Brain microvascular endothelial cell (primary cell): ENCODE measurements around the gene ZDHHC5.
"Not testable (repeated sequence)": the region's sequence is repeated elsewhere in the genome, so short reads cannot be mapped to it uniquely, and the experiment has no call there.

Experiments used
- DNase-seq: peaks from one replicate; pipeline ENCODE4 v3.0.0-alpha.2; 2020
- H3K27ac ChIP-seq: fragments of 250-450 bp; sonication (Bioruptor Pico); 2 replicates; pipeline ENCODE4 v1.5.1; 2020; ENCODE audit warnings: mild to moderate bottlenecking, moderate library complexity
- H3K27me3 ChIP-seq: fragments of 250-450 bp; sonication (Bioruptor Pico); replicated peaks from 2 replicates; pipeline ENCODE4 v1.5.1; 2020; ENCODE audit warnings: mild to moderate bottlenecking
- H3K36me3 ChIP-seq: fragments of 250-450 bp; sonication (Bioruptor Pico); replicated peaks from 2 replicates; pipeline ENCODE4 v1.5.1; 2020; ENCODE audit warnings: mild to moderate bottlenecking
- H3K4me3 ChIP-seq: 2 replicates; pipeline ENCODE4 v1.5.1; 2011; ENCODE audit warnings: low read depth, mild to moderate bottlenecking, control low read depth, low read length, moderate library complexity
- in situ Hi-C: cut with HindIII; loops from 2 replicates; pipeline ENCODE4 v1.10.0; 2017; ENCODE audit warnings: low sequenced_read_pairs, low pct_ligation_motif_present
- TF ChIP-seq, protein P1 (sequence below): IDR thresholded peaks from 2 replicates; pipeline ENCODE4 v1.5.1; 2011; ENCODE audit warnings: low read depth, mild to moderate bottlenecking, moderate library complexity, low read length, control low read depth, inconsistent platforms; ENCODE audit errors: missing control alignments

The ZDHHC5 gene

DNA sequence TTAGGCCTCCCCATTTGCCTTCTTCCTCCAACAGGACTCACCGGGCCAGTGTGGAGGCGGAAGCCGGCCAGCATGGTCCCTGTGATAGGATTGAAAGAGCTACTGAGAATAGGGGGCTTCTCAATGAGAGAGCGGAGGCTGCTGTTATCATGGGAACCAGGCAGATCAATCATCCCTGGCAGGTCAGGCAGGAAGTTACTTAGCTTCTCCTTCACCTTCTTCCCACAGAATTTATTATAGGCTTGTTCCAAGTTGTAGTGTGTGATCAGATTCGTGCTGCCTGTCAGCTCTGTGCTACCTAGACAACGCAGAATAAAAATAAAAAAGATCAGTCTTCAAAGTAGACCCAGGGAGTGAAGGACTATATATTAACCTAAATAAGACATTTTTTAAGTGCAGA is 37.0 kb downstream of the ZDHHC5 start:
- no peak overlapping the region for H3K27ac ChIP-seq
- H3K36me3 ChIP-seq: peaks cover 44% of the 10 kb centered on the region

DNA sequence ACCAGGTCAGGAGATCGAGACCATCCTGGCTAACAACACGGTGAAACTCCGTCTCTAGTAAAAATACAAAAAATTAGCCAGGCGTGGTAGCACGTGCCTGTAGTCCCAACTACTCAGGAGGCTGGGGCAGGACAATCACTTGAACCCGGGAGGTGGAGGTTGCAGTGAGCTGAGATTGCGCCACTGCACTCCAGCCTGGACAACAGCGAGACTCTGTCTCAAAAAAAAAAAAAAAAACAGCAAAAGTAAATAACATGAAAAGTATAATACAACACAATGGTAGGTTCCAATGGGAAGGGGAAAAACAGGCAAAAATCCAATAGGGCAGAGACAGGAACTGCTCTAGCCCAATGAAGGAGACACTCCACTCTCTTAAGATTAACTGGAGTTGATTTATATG is 37.5 kb downstream of the ZDHHC5 start:
- in situ Hi-C loops, H3K27ac ChIP-seq, H3K4me3 ChIP-seq, DNase-seq, H3K27me3 ChIP-seq: not testable (repeated sequence)
- peaks cover 41% of the 10 kb centered on the region for H3K36me3 ChIP-seq

More for the DNA sequence above, 37.0 kb downstream of the ZDHHC5 start:
- in situ Hi-C loops: no loop called here
- TF ChIP-seq, protein P1, sequence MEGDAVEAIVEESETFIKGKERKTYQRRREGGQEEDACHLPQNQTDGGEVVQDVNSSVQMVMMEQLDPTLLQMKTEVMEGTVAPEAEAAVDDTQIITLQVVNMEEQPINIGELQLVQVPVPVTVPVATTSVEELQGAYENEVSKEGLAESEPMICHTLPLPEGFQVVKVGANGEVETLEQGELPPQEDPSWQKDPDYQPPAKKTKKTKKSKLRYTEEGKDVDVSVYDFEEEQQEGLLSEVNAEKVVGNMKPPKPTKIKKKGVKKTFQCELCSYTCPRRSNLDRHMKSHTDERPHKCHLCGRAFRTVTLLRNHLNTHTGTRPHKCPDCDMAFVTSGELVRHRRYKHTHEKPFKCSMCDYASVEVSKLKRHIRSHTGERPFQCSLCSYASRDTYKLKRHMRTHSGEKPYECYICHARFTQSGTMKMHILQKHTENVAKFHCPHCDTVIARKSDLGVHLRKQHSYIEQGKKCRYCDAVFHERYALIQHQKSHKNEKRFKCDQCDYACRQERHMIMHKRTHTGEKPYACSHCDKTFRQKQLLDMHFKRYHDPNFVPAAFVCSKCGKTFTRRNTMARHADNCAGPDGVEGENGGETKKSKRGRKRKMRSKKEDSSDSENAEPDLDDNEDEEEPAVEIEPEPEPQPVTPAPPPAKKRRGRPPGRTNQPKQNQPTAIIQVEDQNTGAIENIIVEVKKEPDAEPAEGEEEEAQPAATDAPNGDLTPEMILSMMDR: no peak
- Histone ChIP-seq H3K27me3 (no peaks in the 10 kb centered on the region), H3K4me3 (no peak overlapping the region)
- no peak for DNase-seq

DNA sequence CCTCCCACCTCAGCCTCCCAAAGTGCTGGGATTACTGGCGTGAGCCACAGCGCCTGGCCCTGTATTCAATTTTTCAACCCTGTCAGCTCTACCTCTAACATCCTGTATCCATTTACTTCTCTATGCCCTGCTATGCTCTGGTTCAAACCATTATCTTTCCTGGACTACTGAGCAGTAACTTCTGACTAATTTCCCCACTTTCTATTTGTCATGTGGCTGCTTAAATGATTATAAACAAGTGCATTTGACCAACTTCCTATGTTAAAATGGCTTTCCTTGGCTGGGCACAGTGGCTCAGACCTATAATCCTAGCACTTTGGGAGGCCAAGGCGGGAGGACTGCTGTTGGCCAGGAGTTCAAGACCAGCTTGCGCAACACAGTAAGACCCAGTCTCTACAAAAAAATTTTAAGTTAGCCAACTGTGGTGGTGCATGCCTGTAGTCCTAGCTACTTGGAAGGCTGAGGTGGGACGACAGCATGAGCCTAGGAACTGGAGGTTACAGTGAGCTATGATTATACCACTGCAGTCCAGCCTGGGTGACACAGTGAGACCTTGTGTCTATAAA is 42.0 kb downstream of the ZDHHC5 start:
- DNase-seq: no peak
- H3K4me3 ChIP-seq: no peak overlapping the region
- no peaks in the 10 kb centered on the region for H3K27me3 ChIP-seq
- no peak overlapping the region for H3K27ac ChIP-seq
- TF ChIP-seq, protein P1: no peak
- peaks cover 6% of the 10 kb centered on the region for H3K36me3 ChIP-seq
- in situ Hi-C loops: no loop called here

DNA sequence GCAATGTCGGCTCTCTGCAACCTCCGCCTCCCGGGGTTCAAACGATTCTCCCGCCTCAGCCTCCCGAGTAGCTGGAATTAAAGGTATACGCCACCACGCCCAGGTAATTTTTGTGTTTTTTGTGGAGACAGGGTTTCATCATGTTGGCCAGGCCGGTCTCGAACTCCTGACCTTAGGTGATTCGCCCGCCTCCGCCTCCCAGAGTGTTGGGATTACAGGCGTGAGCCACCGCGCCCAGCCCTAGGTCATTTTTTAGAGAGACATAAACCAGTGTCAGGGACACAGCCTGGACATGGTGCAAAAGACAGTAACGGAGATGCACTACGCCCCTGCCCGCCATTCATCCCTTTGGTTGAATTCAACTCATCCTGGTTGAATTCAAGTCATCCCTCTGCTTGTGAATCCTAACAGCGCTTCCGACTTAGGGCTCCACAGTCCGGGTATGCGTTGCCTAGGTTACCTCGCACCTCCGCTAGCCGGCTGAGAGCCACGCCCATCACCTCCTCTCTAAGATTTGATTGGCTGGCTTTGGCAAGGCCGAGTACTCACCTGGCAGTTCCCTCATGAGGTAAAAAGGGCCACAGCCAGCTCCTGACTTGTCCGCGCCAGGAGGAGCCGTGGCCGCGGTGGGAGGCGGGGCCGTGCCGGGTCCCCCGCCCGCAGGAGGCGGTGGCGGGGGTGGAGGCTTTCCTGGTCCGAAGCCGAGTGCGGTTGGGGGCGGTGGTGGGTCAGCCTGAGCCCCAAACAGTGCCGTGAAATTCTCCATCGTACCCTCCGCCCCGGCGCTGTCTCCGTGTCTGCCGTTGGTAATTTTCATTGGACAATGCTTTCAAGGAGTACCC is 43.7 kb downstream of the ZDHHC5 start, which contains the start of gene MED19:
Gene MED19, minus strand, starts transcription at position 802 of the 842 bp plus-strand sequence. Its CDS starts 36 bp downstream, at position 766.
- H3K27me3 ChIP-seq: no peaks in the 10 kb centered on the region
- TF ChIP-seq, protein P1: no peak
- peak within 1 kb of the TSS; percentile 73 for H3K27ac ChIP-seq
- no peaks in the 10 kb centered on the region for H3K36me3 ChIP-seq
- peak; percentile 74 for DNase-seq
- H3K4me3 ChIP-seq: peak within 1 kb of the TSS; percentile 100
- in situ Hi-C loops: no loop called here

DNA sequence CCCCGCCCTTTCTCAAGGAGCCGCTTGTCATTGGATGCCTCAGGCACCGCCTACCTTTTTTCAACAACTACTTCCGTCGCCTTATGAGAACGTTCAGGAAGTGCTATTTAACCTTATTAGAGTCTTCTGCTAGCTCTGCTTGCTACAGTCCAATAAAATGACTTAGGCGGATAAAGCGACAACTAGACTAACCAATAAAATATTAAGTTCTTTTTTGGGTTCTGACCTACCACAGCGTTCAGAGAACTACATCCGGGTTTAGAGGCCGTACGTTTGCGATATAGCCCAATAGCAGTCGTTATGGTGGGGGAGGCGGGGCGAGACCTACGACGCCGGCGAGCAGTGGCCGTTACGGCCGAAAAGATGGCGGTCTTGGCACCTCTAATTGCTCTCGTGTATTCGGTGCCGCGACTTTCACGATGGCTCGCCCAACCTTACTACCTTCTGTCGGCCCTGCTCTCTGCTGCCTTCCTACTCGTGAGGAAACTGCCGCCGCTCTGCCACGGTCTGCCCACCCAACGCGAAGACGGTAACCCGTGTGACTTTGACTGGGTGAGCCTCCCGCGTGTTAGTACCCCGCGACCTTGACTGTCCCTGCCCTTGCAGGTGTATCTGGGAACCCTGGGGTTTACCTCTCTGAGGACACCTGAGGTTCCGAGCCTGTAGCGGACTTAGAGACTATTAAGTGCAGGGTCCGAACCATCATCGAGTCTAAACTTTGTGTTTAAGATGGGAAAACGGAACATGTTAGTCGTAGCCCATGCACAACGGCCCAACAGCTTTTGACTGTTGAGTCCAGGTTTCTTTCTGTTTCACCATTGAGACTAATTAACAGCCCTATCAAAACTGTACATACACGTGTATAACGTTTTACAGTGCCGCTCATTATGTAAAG is 44.6 kb downstream of the ZDHHC5 start, which contains the start of gene TMX2:
Gene TMX2, plus strand, starts transcription at position 338 of the 895 bp plus-strand sequence. Its CDS starts 26 bp downstream, at position 364.
- Histone ChIP-seq H3K4me3 (peak within 1 kb of the TSS; percentile 100), H3K36me3 (no peaks in the 10 kb centered on the region), H3K27ac (peak within 1 kb of the TSS; percentile 73), H3K27me3 (no peaks in the 10 kb centered on the region)
- peak; percentile 99 for DNase-seq
- TF ChIP-seq, protein P1: no peak
- in situ Hi-C loops: no loop called here
